H1 (cell line): ENCODE results near the gene BRPF1. TPM values are rescaled to one million over a fixed set of nuclear protein-coding genes. Genes with fewer than 3 reads are reported as not detected.

ENCODE experiments used
- CTCF ChIA-PET: fragments of 300-600 bp; sonication (Branson Sonifier 250); formaldehyde crosslinking; loops from one replicate; lab custom pipeline; 2021; ENCODE audit not compliant: partially characterized antibody; lab: Charles Lee
- POLR2A ChIA-PET: fragments of 300-600 bp; sonication (Branson Sonifier 250); formaldehyde crosslinking; loops from one replicate; lab custom pipeline; 2021; ENCODE audit warnings: inconsistent platforms; ENCODE audit not compliant: partially characterized antibody; lab: Charles Lee
- DNase-seq, 2 experiments: peaks; one replicate each; pipeline versions ENCODE4 v3.0.0 to v3.0.0-alpha.2; 2010 to 2022; ENCODE audit warnings: low spot score in 2 of 2, low read depth in 1 of 2, mixed read lengths in 1 of 2
- FAIRE-seq: peaks from 2 replicates; lab custom pipeline; 2011; peaks lifted over from hg19 to GRCh38; lab: Jason Lieb, UNC
- H2AFZ ChIP-seq: 2 replicates; pipeline ENCODE4 v1.8.1; 2012; ENCODE audit warnings: low read length, inconsistent platforms
- H2AK5ac ChIP-seq: 2 replicates; pipeline ENCODE4 v1.6.1; 2013; ENCODE audit warnings: low read depth, low read length
- H2BK120ac ChIP-seq: replicated peaks from 2 replicates; pipeline ENCODE3; 2013; ENCODE audit warnings: low read depth, low read length, inconsistent platforms
- H2BK12ac ChIP-seq: 2 replicates; pipeline ENCODE4 v1.6.1; 2013; ENCODE audit warnings: low read depth, low read length
- H2BK15ac ChIP-seq: 2 replicates; pipeline ENCODE4 v1.6.1; 2013; ENCODE audit warnings: low read length
- H2BK20ac ChIP-seq: 2 replicates; pipeline ENCODE4 v1.6.1; 2013; ENCODE audit warnings: low read length
- H2BK5ac ChIP-seq: 2 replicates; pipeline ENCODE4 v1.6.1; 2013; ENCODE audit warnings: low read depth, low read length
- H3K14ac ChIP-seq: 2 replicates; pipeline ENCODE4 v1.6.1; 2013; ENCODE audit warnings: inconsistent platforms; ENCODE audit not compliant: insufficient read length
- H3K18ac ChIP-seq: 2 replicates; pipeline ENCODE4 v1.6.1; 2013; ENCODE audit warnings: low read length; ENCODE audit errors: extremely low read depth
- H3K23ac ChIP-seq: 2 replicates; pipeline ENCODE4 v1.6.1; 2013; ENCODE audit warnings: inconsistent platforms; ENCODE audit not compliant: insufficient read length
- H3K23me2 ChIP-seq: 2 replicates; pipeline ENCODE4 v1.6.1; 2013; ENCODE audit warnings: low read depth, low read length
- H3K27ac ChIP-seq: 2 replicates; pipeline ENCODE4 v1.6.1; 2011; ENCODE audit warnings: low read depth, low read length, inconsistent platforms
- H3K27me3 ChIP-seq, 4 experiments: replicated peaks in 1 of 4; 1 replicate in 1 of 4; 2 replicates in 3 of 4; pipeline versions ENCODE4 v1.6.1 to v1.8.1; 2011 to 2013; ENCODE audit warnings: low read length in 3 of 4, mild to moderate bottlenecking in 3 of 4, inconsistent platforms in 2 of 4, mixed read lengths in 2 of 4, moderate library complexity in 1 of 4; ENCODE audit not compliant: control insufficient read depth in 3 of 4, insufficient read depth in 3 of 4; ENCODE audit errors: extremely low read depth in 1 of 4
- H3K36me3 ChIP-seq, 4 experiments: 2 replicates each; pipeline versions ENCODE4 v1.6.1 to v1.8.1; 2011 to 2013; ENCODE audit warnings: mild to moderate bottlenecking in 4 of 4, low read length in 3 of 4, moderate library complexity in 2 of 4, control low read depth in 1 of 4, inconsistent platforms in 1 of 4; ENCODE audit not compliant: insufficient read depth in 4 of 4, control insufficient read depth in 2 of 4
- H3K4ac ChIP-seq: replicated peaks from 2 replicates; pipeline ENCODE3; 2013; ENCODE audit warnings: low read length, low read depth, mixed read lengths, inconsistent platforms; ENCODE audit not compliant: insufficient read length
- H3K4me1 ChIP-seq, 4 experiments: replicated peaks in 1 of 4; 1 replicate in 1 of 4; 2 replicates in 3 of 4; pipeline versions ENCODE4 v1.6.1 to v1.8.1; 2011 to 2013; ENCODE audit warnings: low read length in 3 of 4, inconsistent platforms in 2 of 4, mixed read lengths in 1 of 4; ENCODE audit not compliant: insufficient read depth in 4 of 4, control insufficient read depth in 3 of 4
- H3K4me2 ChIP-seq, 2 experiments: 2 replicates each; pipeline versions ENCODE4 v1.6.1 to v1.8.1; 2011 to 2013; ENCODE audit warnings: low read depth in 2 of 2, low read length in 2 of 2, control low read depth in 1 of 2, inconsistent platforms in 1 of 2, mild to moderate bottlenecking in 1 of 2; ENCODE audit not compliant: insufficient read depth in 1 of 2
- H3K4me3 ChIP-seq, 4 experiments: fragments of 200-600, 300-600 bp in 1 of 4; sonication (generic), shearing (Covaris generic), sonication (Bioruptor Twin) in 1 of 4; 2 replicates each; pipeline versions ENCODE4 v1.5.1 to v1.8.1; 2011 to 2016; ENCODE audit warnings: low read length in 4 of 4, low read depth in 3 of 4, control low read depth in 2 of 4, inconsistent platforms in 2 of 4, mild to moderate bottlenecking in 2 of 4, mixed read lengths in 1 of 4, moderate library complexity in 1 of 4; ENCODE audit not compliant: insufficient read depth in 2 of 4; ENCODE audit errors: extremely low read depth in 1 of 4
- H3K56ac ChIP-seq: replicated peaks from 2 replicates; pipeline ENCODE3; 2013; ENCODE audit warnings: low read depth, mild to moderate bottlenecking, mixed read lengths, low read length, inconsistent platforms; ENCODE audit not compliant: insufficient read length
- H3K79me1 ChIP-seq: 2 replicates; pipeline ENCODE4 v1.6.1; 2013; ENCODE audit warnings: low read depth, low read length, control low read depth
- H3K79me2 ChIP-seq, 2 experiments: 2 replicates each; pipeline versions ENCODE4 v1.6.1 to v1.8.1; 2012 to 2013; ENCODE audit warnings: low read length in 2 of 2, mild to moderate bottlenecking in 2 of 2, inconsistent platforms in 1 of 2; ENCODE audit not compliant: insufficient read depth in 2 of 2, control insufficient read depth in 1 of 2
- H3K9ac ChIP-seq, 4 experiments: replicated peaks in 1 of 4; 1 replicate in 1 of 4; 2 replicates in 3 of 4; pipeline versions ENCODE4 v1.6.1 to v1.8.1; 2011 to 2013; ENCODE audit warnings: low read depth in 3 of 4, low read length in 3 of 4, control low read depth in 2 of 4, mild to moderate bottlenecking in 2 of 4, moderate library complexity in 2 of 4, inconsistent platforms in 1 of 4; ENCODE audit errors: extremely low read depth in 1 of 4
- H3K9me3 ChIP-seq, 2 experiments: 2 replicates each; pipeline versions ENCODE4 v1.6.1 to v1.8.1; 2012 to 2013; ENCODE audit warnings: mild to moderate bottlenecking in 2 of 2, moderate library complexity in 2 of 2, control low read depth in 1 of 2, inconsistent platforms in 1 of 2, low read depth in 1 of 2, low read length in 1 of 2, mixed read lengths in 1 of 2; ENCODE audit not compliant: insufficient read depth in 2 of 2
- H4K20me1 ChIP-seq, 2 experiments: replicated peaks in 1 of 2; 2 replicates each; pipeline versions ENCODE3 to v1.8.1; 2011 to 2013; ENCODE audit warnings: inconsistent platforms in 2 of 2, low read length in 2 of 2, mild to moderate bottlenecking in 1 of 2; ENCODE audit not compliant: insufficient read depth in 2 of 2, control insufficient read depth in 1 of 2
- H4K5ac ChIP-seq: 2 replicates; pipeline ENCODE4 v1.6.1; 2013; ENCODE audit warnings: low read length, low read depth, mixed read lengths, inconsistent platforms; ENCODE audit not compliant: insufficient read length
- H4K8ac ChIP-seq: 2 replicates; pipeline ENCODE4 v1.8.0; 2013; ENCODE audit warnings: mild to moderate bottlenecking, moderate library complexity, low read length, inconsistent platforms; ENCODE audit not compliant: insufficient read depth; ENCODE audit errors: extremely low read depth
- H4K91ac ChIP-seq: replicated peaks from 2 replicates; pipeline ENCODE3; 2013; ENCODE audit warnings: low read length, mixed read lengths, inconsistent platforms; ENCODE audit not compliant: insufficient read length
- CBX5 ChIP-seq: fragments of 300-800, 300-1000 bp; sonication (generic); IDR thresholded peaks from 2 replicates; pipeline ENCODE4 v1.7.1; 2016; ENCODE audit warnings: antibody characterized with exemption, low read length, low read depth
- EZH2 ChIP-seq: fragments of 200-600 bp; sonication (generic); IDR thresholded peaks from 2 replicates; pipeline ENCODE4 v1.7.1; 2012; ENCODE audit warnings: low read depth, mild to moderate bottlenecking, moderate library complexity, low read length, inconsistent platforms; ENCODE audit not compliant: severe bottlenecking
- JUN ChIP-seq: IDR thresholded peaks from 2 replicates; pipeline ENCODE4 v1.6.1; 2011; ENCODE audit warnings: low read depth, mild to moderate bottlenecking, improper control_type of control experiment, low read length
- JUND ChIP-seq: IDR thresholded peaks from 2 replicates; pipeline ENCODE4 v1.6.1; 2011; ENCODE audit warnings: mild to moderate bottlenecking, improper control_type of control experiment, low read length
- NRF1 ChIP-seq: IDR thresholded peaks from 2 replicates; pipeline ENCODE4 v1.6.1; 2011; ENCODE audit warnings: mild to moderate bottlenecking, low read depth, low read length, improper control_type of control experiment
- POLR2A ChIP-seq, 2 experiments: IDR thresholded peaks; 1 replicate in 1 of 2; 2 replicates in 1 of 2; pipeline ENCODE4 v1.6.1; 2011; ENCODE audit warnings: low read depth in 2 of 2, low read length in 2 of 2, mild to moderate bottlenecking in 2 of 2; ENCODE audit errors: control extremely low read depth in 1 of 2
- RAD21 ChIP-seq, 2 experiments: IDR thresholded peaks in 1 of 2; conservative IDR thresholded peaks in 1 of 2; 2 replicates each; pipeline ENCODE4 v1.6.1; 2011; ENCODE audit warnings: low read depth in 2 of 2, low read length in 2 of 2, improper control_type of control experiment in 1 of 2, inconsistent platforms in 1 of 2, mild to moderate bottlenecking in 1 of 2, moderate library complexity in 1 of 2
- SAP30 ChIP-seq: fragments of 300-600 bp; sonication (generic); IDR thresholded peaks from 2 replicates; pipeline ENCODE4 v1.7.1; 2012; ENCODE audit warnings: low read length, moderate library complexity, mild to moderate bottlenecking, inconsistent platforms; ENCODE audit not compliant: insufficient read depth, insufficient replicate concordance
- SIRT6 ChIP-seq: IDR thresholded peaks from one replicate; pipeline ENCODE4 v1.7.1; 2012; ENCODE audit warnings: low read length, inconsistent platforms
- SP1 ChIP-seq: IDR thresholded peaks from 2 replicates; pipeline ENCODE4 v1.6.1; 2011; ENCODE audit warnings: low read depth, low read length
- ZNF274 ChIP-seq: IDR thresholded peaks from 2 replicates; pipeline ENCODE4 v1.7.0; 2012; ENCODE audit warnings: low read length, borderline replicate concordance; ENCODE audit errors: extremely low read depth
- WGBS, 2 experiments: shearing (Covaris generic) in 1 of 2; methylation state at CpG; one replicate each; pipeline versions ENCODE4 v1.1.6 to v1.1.7; 2013 to 2015; ENCODE audit warnings: low lambda C conversion rate in 2 of 2, mixed read lengths in 2 of 2, inconsistent platforms in 1 of 2, low coverage in 1 of 2, missing lambda C conversion rate in 1 of 2; ENCODE audit not compliant: insufficient replicate concordance in 2 of 2, insufficient coverage in 1 of 2, insufficient read length in 1 of 2; ENCODE audit errors: extremely low coverage in 1 of 2, missing lambda C conversion rate in 1 of 2; 5-methylcytosine and 5-hydroxymethylcytosine counted together
- polyA plus RNA-seq, 7 experiments: library from polyadenylated mRNA; depleted of rRNA in 3 of 7; stranded (reverse) in 5 of 7; unstranded in 2 of 7; fragments of >200 nt in 5 of 7; fragments of 200-250 nt in 2 of 7; gene quantifications; 1 replicate in 5 of 7; 2 replicates in 1 of 7; 4 replicates in 1 of 7; pipeline versions ENCODE4 v1.2.1 to v1.2.3, GENCODE V29; 2011 to 2013; ENCODE audit warnings: missing spikeins in 2 of 7, mixed read lengths in 2 of 7
- total RNA-seq: library from RNA; stranded (reverse); fragmentation: NEBNext Ultra II Directional; extraction: Animal tissue kit (Norgen Biotek cat#: 25700); gene quantifications from 2 replicates; pipeline ENCODE4 v1.2.1, GENCODE V29; 2021

The BRPF1 gene
- total and polyA plus RNA-seq, 2 of the 8 experiments (the other 6 are each of a cell fraction or from before 2014, with no cell fraction given): 11.3 to 21.7 TPM

- H4K8ac ChIP-seq: peak within 1 kb of the TSS; percentile 97
- H3K4me3 ChIP-seq: peak within 1 kb of the TSS; percentile 89 to 98 (median 95)
- peaks cover 8% of the 10 kb centered on the region for H3K23me2 ChIP-seq
- no peaks in the 10 kb centered on the region for H3K27me3 ChIP-seq
- H4K5ac ChIP-seq: peak within 1 kb of the TSS; percentile 98
- H4K20me1 ChIP-seq: no peaks in the 10 kb centered on the region
- no peak within 1 kb of the TSS for H3K14ac ChIP-seq
- 0 out of 2 replicates have a peak within 1 kb of the TSS, but pooled peaks have one; percentile 97 for H2BK20ac ChIP-seq
- FAIRE-seq: no peak
- H2BK5ac ChIP-seq: peak within 1 kb of the TSS; percentile 99
- peaks cover 9% of the 10 kb centered on the region for H3K79me1 ChIP-seq
- POLR2A ChIA-PET: interaction anchor here (0.6 to 5.5 kb wide), 23 partner anchors 9 to 430 kb away, joined by 3 to 71 read pairs (median 4); partner anchors contain the start of genes BRPF1, CAMK1, CRELD1 and EMC3
- peak within 1 kb of the TSS; percentile 97 for H3K56ac ChIP-seq
- H2BK12ac ChIP-seq: peak within 1 kb of the TSS; percentile 92
- peak within 1 kb of the TSS; percentile 99 for H3K18ac ChIP-seq
- peak within 1 kb of the TSS; percentile 93 for H2BK120ac ChIP-seq
- H3K4me2 ChIP-seq: peak within 1 kb of the TSS; percentile 83 to 96
- peak within 1 kb of the TSS; percentile 94; the same call in 1 of the 2 replicates for H2AK5ac ChIP-seq
- no peaks in the 10 kb centered on the region for H3K9me3 ChIP-seq
- H4K91ac ChIP-seq: peak within 1 kb of the TSS; percentile 95
- H3K36me3 ChIP-seq: peaks cover 2 to 29% (median 17%) of the 10 kb centered on the region in 4 experiments; a peak in 7 of 8 replicates
- peaks cover 0 to 8% (median 0%) of the 10 kb centered on the region in 4 experiments; a peak in 2 of 7 replicates for H3K4me1 ChIP-seq
- peak within 1 kb of the TSS; percentile 95 for H3K4ac ChIP-seq
- CTCF ChIA-PET: interaction anchor here (0.6 to 1.2 kb wide), 6 partner anchors 9 to 282 kb away, joined by 3 to 6 read pairs (median 4); partner anchors contain the start of gene OGG1
- 0% methylated on average over 56 of the region's 65 CpGs; no CpG with 5 or more reads in 1 of the 2 experiments for WGBS, 2 experiments
- peak; percentile 80 to 89 for DNase-seq
- peak within 1 kb of the TSS; percentile 98 for H3K27ac ChIP-seq
- H3K23ac ChIP-seq: peak within 1 kb of the TSS; percentile 57
- peak within 1 kb of the TSS; percentile 94 to 99 (median 96) for H3K9ac ChIP-seq
- 0 out of 2 replicates have a peak within 1 kb of the TSS, but pooled peaks have one; percentile 18 for H2AFZ ChIP-seq
- H2BK15ac ChIP-seq: peak within 1 kb of the TSS; percentile 34; the same call in 1 of the 2 replicates
- H3K79me2 ChIP-seq: peaks cover 0 to 40% of the 10 kb centered on the region in 2 experiments; a peak in 2 of 4 replicates
- TF ChIP-seq JUND: peak; percentile 97
- peak; percentile 57 to 79; a peak in 2 of 3 replicates for TF ChIP-seq POLR2A (IDR thresholded peaks at IDR 0.05; ENCODE audit: control extremely low read depth in 1 of 2, low read depth in 2 of 2, low read length in 2 of 2)
- no peak for TF ChIP-seq CBX5
- no peak for TF ChIP-seq RAD21 (IDR thresholded peaks at IDR 0.05 in 1 of 2, conservative IDR thresholded peaks at IDR 0.05 in 1 of 2; ENCODE audit: low read depth in 2 of 2, low read length in 2 of 2)
- TF ChIP-seq NRF1: no peak
- TF ChIP-seq SAP30: no peak
- TF ChIP-seq JUN: no peak
- no peak for TF ChIP-seq SP1
- no peak for TF ChIP-seq SIRT6
- TF ChIP-seq ZNF274: no peak
- no peak for TF ChIP-seq EZH2
These were observed 61.0 kb downstream of the BRPF1 start, which contains the start of the genes ARPC4 and TADA3 for GRCh38 chr3:9792405-9793160. Gene ARPC4, plus strand, starts transcription at chr3:9793082. Its CDS starts 40 bp downstream, at chr3:9793122. Gene TADA3, minus strand, starts transcription at chr3:9792473. Its CDS starts 1,007 bp downstream, at chr3:9791466.
